ENCODE measurements around the gene PLA2G6. TPM values are rescaled to one million over a fixed set of nuclear protein-coding genes. Genes with fewer than 3 reads are reported as not detected.

PLA2G6 gene
- total RNA-seq, 1 donor: 12.3 TPM

DNA sequence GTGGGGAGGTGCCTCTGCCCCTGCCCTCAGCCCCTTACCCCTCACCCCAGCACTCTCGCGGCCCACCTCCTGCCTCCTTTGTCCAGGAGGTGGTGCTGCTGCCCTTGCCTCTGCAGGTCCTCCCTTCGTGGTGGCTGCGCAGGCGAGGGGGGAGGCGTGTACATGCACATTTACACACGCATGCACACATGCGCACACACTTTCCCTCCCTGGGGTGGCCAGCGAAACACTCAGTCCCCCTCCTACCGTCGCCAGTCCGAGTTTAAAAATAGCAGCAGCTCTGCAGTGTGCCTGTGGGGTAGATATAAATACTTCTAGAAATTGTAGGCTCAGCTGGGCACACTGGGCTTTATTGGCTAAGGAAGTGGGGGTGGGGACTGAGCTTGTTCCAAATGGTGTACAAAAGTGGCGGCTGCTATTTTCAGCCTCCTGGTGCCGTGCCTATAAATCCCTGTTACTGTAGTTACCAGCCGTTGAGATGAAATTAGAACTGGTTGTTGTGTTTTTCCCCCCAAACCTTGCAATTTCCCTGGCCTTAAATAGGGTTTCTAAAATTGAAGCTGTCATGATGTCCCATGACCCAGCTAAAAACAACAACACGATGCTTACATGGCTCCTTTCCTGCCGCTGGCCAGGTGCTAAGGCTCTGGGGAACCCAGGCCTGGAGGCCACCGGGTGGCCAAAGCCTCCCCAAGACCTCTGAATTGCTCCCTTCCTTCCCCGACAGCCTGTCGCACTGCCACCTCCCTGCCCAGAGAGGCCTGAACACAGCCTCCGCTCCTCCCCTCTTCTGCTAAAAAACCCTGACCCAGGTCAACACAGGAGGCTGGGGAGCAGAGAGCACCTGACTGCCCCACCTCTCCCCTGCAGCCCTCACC, 112.0 kb downstream of the PLA2G6 start:
- TF ChIP-seq, protein P1, sequence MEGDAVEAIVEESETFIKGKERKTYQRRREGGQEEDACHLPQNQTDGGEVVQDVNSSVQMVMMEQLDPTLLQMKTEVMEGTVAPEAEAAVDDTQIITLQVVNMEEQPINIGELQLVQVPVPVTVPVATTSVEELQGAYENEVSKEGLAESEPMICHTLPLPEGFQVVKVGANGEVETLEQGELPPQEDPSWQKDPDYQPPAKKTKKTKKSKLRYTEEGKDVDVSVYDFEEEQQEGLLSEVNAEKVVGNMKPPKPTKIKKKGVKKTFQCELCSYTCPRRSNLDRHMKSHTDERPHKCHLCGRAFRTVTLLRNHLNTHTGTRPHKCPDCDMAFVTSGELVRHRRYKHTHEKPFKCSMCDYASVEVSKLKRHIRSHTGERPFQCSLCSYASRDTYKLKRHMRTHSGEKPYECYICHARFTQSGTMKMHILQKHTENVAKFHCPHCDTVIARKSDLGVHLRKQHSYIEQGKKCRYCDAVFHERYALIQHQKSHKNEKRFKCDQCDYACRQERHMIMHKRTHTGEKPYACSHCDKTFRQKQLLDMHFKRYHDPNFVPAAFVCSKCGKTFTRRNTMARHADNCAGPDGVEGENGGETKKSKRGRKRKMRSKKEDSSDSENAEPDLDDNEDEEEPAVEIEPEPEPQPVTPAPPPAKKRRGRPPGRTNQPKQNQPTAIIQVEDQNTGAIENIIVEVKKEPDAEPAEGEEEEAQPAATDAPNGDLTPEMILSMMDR (IDR thresholded peaks at IDR 0.05; ENCODE audit: insufficient read depth, low read length): peak; percentile 65
- H3K4me3 ChIP-seq (ENCODE audit: low read depth, low read length): no peak overlapping the region
- peak; percentile 55 for DNase-seq (ENCODE audit: low read depth)

DNA sequence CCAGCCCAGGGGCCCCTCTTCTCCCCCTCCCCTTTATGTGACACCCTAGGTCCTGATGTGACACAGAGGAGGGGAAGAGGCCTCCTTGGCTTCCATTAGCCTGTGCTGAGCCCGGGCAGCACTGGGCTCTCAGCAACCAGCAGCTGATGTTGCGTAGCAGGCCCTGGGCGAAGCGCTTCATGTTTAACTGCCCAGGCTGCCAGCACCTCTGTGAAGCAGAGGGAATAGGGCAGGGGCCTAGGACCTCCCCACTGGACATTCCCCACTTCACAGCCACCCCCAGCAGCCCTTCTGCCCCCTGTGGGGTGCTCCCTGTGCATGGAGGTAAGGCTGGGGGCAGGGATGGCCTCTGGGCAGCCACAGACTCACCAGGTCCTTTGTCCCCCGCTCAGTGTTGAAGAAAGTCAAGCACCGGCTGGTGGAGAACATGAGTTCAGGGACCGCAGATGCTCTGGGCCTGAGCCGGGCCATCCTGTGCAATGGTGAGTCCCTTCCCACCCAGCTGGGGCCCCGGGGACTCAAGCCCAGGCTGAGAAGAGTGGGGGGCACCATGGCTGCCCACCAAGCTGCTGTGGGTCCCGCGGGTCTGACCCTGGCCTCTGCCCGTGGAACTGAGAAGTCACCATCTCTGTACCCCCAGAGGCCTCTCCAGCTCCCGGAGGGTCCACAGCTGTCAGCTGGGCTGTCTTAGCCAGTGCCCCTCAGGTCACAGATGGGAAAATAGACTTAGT, 112.8 kb downstream of the PLA2G6 start:
- DNase-seq (ENCODE audit: low read depth): no peak
- no peak overlapping the region for H3K4me3 ChIP-seq (ENCODE audit: low read depth, low read length)
- TF ChIP-seq, protein P1 (IDR thresholded peaks at IDR 0.05; ENCODE audit: insufficient read depth, low read length): no peak

DNA sequence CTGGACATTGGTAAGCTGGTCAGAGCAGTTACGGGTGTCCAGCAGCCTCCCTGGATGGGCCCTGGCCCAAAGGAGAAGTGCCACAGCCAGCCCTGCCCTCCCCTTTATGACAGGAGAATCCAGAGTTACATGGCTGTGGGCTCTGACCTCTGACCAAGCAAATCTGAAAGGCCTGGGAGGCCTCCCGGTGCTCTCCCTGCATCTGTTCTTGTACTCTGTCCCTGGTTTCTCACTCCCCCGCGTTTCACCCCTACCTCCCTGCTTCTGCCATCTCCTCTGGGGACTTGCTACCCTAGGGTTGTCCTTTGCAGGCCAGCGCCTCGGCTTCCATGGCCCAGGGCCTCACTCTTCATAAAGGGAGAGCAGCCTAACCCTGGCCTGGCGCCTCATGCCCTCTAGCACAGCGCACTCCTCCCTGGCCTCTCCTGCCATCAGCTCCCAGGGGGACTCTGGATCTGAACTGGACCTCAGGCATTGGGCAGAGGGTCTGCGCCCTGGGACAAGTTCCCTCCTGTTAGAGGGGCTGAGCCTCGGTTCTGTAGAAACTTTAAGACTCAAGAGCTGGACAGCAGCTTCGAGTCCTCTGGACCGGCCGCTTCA, 113.8 kb downstream of the PLA2G6 start:
- DNase-seq (ENCODE audit: low read depth): no peak
- H3K4me3 ChIP-seq (ENCODE audit: low read depth, low read length): no peak overlapping the region
- TF ChIP-seq, protein P1 (IDR thresholded peaks at IDR 0.05; ENCODE audit: insufficient read depth, low read length): no peak

DNA sequence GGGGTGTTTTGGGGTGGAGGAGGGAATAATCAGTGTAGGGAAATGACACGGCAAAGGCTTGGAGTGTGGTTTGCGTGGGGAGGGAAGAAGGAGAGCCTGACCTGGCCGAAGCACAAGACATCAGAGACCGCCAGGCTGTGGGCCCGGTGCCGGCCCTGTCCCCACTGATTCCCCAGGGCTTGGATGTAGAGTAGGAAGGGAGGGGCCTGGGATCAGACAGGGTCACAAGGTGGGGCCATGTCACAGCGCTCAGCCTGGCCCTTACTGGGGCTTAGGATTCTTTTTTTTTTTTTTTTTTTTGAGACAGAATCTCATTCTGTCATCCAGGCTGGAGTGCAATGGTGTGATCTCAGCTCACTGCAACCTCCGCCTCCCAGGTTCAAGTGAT, 114.6 kb downstream of the PLA2G6 start:
- no peak overlapping the region for H3K4me3 ChIP-seq (ENCODE audit: low read depth, low read length)
- TF ChIP-seq, protein P1 (IDR thresholded peaks at IDR 0.05; ENCODE audit: insufficient read depth, low read length): no peak
- peak; percentile 11 for DNase-seq (ENCODE audit: low read depth)

DNA sequence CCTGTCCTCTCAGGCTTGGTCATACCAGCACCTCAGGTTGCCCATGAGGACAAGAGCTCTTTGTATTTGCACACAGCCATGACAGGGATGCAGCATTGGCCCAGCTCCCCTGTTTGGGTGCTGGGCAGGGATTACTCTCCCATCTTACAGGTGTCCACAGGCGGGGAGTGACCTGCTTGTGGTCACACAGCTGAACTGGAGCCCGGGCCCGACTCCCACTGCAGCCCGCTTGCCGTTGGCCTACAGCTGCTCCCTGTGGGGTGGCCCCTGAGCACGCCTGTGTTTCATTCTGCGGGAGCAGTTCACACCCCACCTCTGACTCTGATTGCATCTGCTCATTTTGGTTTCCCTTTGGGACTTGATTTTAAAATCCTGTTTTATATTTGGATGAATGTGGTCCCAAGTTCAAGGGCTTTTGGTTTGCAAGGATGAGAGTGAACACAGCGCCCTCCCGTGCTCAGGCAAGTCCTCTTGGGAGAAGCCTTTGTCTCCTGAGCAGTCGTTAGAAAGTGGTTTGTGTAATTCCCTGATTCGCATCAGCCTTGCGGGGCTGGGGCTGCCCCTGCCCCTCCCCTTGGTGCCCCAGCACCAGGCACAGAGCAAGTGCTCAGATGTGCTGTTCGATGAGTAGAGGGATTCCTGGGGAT, 115.1 kb downstream of the PLA2G6 start:
- no peak overlapping the region for H3K4me3 ChIP-seq (ENCODE audit: low read depth, low read length)
- TF ChIP-seq, protein P1 (IDR thresholded peaks at IDR 0.05; ENCODE audit: insufficient read depth, low read length): peak; percentile 32
- peak; percentile 15 for DNase-seq (ENCODE audit: low read depth)

DNA sequence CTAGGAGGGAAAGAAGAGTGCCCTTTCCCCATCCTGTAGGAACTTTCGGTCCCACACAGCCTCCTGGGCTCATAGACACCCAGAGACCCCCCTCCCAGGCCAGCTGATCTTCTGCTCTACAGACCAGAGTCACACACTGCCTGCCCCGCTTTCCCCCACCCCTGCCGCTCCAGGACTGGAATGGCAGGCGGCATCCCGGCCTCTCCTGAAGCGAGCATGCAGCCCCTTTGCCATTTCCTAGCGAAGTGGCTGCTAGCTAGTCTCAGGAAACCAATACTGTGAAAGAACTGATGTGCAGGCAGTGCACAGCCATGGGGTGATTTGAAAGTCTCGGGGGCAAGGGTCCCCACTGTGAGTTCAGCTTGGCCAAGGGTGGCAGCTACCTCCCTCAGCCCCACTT, 116.1 kb downstream of the PLA2G6 start:
- no peak for DNase-seq (ENCODE audit: low read depth)
- TF ChIP-seq, protein P1 (IDR thresholded peaks at IDR 0.05; ENCODE audit: insufficient read depth, low read length): no peak
- no peak overlapping the region for H3K4me3 ChIP-seq (ENCODE audit: low read depth, low read length)
